Mesendoderm (in vitro differentiated cells): ENCODE measurements around the gene CTTNBP2.
A peak's percentile ranks its signal among the peaks of the same experiment; 100 is the strongest.

Source experiments
- DNase-seq: peaks from one replicate; pipeline ENCODE4 v3.0.0; 2013
- H2AK5ac ChIP-seq: 2 replicates; pipeline ENCODE4 v1.6.1; 2013; ENCODE audit warnings: low read length, inconsistent platforms
- H2BK120ac ChIP-seq: 2 replicates; pipeline ENCODE4 v1.6.1; 2013; ENCODE audit warnings: low read depth, mild to moderate bottlenecking, low read length, moderate library complexity, mixed read lengths
- H2BK15ac ChIP-seq: replicated peaks from 2 replicates; pipeline ENCODE4 v1.6.1; 2013; ENCODE audit warnings: low read depth, mild to moderate bottlenecking, moderate library complexity
- H2BK5ac ChIP-seq: 2 replicates; pipeline ENCODE4 v1.6.1; 2013; ENCODE audit warnings: low read length, inconsistent platforms
- H3K18ac ChIP-seq: 2 replicates; pipeline ENCODE4 v1.6.1; 2013; ENCODE audit warnings: mild to moderate bottlenecking, low read length, mixed read lengths
- H3K23ac ChIP-seq: one replicate; pipeline ENCODE4 v1.6.1; 2013; ENCODE audit warnings: low read length
- H3K27ac ChIP-seq: 2 replicates; pipeline ENCODE4 v1.5.1; 2013; ENCODE audit warnings: low read depth, mild to moderate bottlenecking, inconsistent platforms, low read length, moderate library complexity
- H3K27me3 ChIP-seq: 2 replicates; pipeline ENCODE4 v1.6.1; 2013; ENCODE audit warnings: low read length, control low read depth, mild to moderate bottlenecking, inconsistent platforms; ENCODE audit not compliant: insufficient read depth, poor library complexity
- H3K36me3 ChIP-seq: 2 replicates; pipeline ENCODE4 v1.6.1; 2013; ENCODE audit warnings: low read length, inconsistent platforms; ENCODE audit not compliant: control insufficient read depth, insufficient read depth
- H3K4ac ChIP-seq: one replicate; pipeline ENCODE4 v1.6.1; 2013; ENCODE audit warnings: low read depth, mild to moderate bottlenecking, low read length, moderate library complexity
- H3K4me1 ChIP-seq: 2 replicates; pipeline ENCODE4 v1.6.1; 2013; ENCODE audit warnings: low read depth, low read length, inconsistent platforms; ENCODE audit not compliant: control insufficient read depth
- H3K4me2 ChIP-seq: 2 replicates; pipeline ENCODE4 v1.6.1; 2013; ENCODE audit warnings: low read length
- H3K4me3 ChIP-seq: 2 replicates; pipeline ENCODE4 v1.5.1; 2013; ENCODE audit warnings: mild to moderate bottlenecking, low read length
- H3K56ac ChIP-seq: one replicate; pipeline ENCODE4 v1.6.1; 2013; ENCODE audit warnings: low read length
- H3K79me1 ChIP-seq: 2 replicates; pipeline ENCODE4 v1.6.1; 2013; ENCODE audit warnings: low read length, inconsistent platforms
- H3K79me2 ChIP-seq: 2 replicates; pipeline ENCODE4 v1.6.1; 2013; ENCODE audit warnings: mild to moderate bottlenecking, low read length; ENCODE audit not compliant: control insufficient read depth, insufficient read depth
- H3K9ac ChIP-seq: 2 replicates; pipeline ENCODE4 v1.6.1; 2013; ENCODE audit warnings: low read length, inconsistent platforms
- H4K5ac ChIP-seq: one replicate; pipeline ENCODE4 v1.6.1; 2013; ENCODE audit warnings: low read length
- H4K8ac ChIP-seq: one replicate; pipeline ENCODE4 v1.6.1; 2013; ENCODE audit warnings: low read depth, mild to moderate bottlenecking, control low read depth, low read length, moderate library complexity
- WGBS: extraction: QIAGEN DNeasy Blood & Tissue Kit; methylation state at CpG from one replicate; pipeline ENCODE4 v1.1.7; 2013; ENCODE audit warnings: low lambda C conversion rate, missing lambda C conversion rate; ENCODE audit not compliant: insufficient coverage; ENCODE audit errors: extremely low coverage; 5-methylcytosine and 5-hydroxymethylcytosine counted together

Gene CTTNBP2

DNA sequence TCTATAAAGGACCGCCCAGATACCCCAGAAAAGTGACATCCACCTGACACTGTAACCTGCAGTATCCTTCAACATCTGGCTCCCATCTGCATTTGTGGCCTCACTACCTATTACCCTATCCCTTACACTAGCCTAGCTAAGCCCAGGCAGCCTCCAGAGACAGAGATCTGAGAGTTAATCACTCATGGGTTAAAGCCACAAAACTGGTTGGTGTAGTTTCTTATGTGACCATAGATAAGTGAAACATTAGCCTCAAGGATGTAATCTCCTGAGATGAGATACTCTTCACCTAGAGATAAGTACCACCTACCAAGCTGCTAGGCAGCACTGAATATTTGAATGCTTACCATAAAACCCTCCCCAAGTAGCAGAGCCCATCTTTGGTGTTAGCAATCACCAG is 35.4 kb downstream of the CTTNBP2 start:
- H3K23ac ChIP-seq: no peak overlapping the region
- H3K4me3 ChIP-seq: no peak overlapping the region
- no peaks in the 10 kb centered on the region for H3K36me3 ChIP-seq
- H2BK120ac ChIP-seq: no peak overlapping the region
- H3K9ac ChIP-seq: no peak overlapping the region
- no peak overlapping the region for H2BK15ac ChIP-seq
- H3K4me2 ChIP-seq: no peak overlapping the region
- H3K79me1 ChIP-seq: no peaks in the 10 kb centered on the region
- no CpG with 5 or more reads among the region's 1 CpG for WGBS
- DNase-seq: peak; percentile 87
- no peak overlapping the region for H3K4ac ChIP-seq
- no peak overlapping the region for H3K27ac ChIP-seq
- no peak overlapping the region for H2AK5ac ChIP-seq
- no peak overlapping the region for H4K5ac ChIP-seq
- H3K79me2 ChIP-seq: no peaks in the 10 kb centered on the region
- no peak overlapping the region for H4K8ac ChIP-seq
- no peak overlapping the region for H2BK5ac ChIP-seq
- H3K27me3 ChIP-seq: no peaks in the 10 kb centered on the region
- H3K56ac ChIP-seq: no peak overlapping the region
- H3K18ac ChIP-seq: no peak overlapping the region
- no peaks in the 10 kb centered on the region for H3K4me1 ChIP-seq

DNA sequence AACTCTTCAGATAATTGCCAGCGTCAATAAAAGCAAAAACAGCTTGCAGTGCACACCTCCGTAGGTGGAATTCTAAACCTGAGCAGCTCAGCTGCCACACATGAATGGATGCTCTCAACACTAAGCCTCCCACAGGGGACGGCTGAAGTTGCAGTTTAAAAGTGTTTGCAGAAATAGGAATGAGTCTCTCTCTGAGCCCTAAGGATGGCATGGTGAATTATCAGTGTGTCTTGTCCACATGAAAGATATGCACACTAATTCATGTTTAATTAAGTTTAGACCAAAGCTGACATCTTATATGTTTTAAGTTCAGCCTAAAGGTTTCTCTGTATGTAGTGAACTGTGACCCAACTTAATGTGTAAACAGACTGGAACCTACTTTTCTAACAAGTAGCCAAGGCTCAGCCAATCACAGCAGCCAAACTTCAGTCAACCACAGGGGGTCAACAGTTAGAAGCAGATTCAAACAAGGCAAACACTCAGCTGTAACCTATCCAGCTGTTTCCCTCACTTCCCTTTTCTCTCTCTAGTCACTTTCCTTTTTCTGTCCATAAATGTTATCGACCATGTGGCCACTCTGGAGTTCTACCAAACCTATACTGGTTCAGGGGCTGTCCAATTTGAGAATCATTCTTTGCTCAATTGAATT is 38.1 kb downstream of the CTTNBP2 start:
- Histone ChIP-seq H3K27ac (no peak overlapping the region), H3K79me2 (no peaks in the 10 kb centered on the region), H3K4ac (no peak overlapping the region), H2BK5ac (no peak overlapping the region), H2BK15ac (no peak overlapping the region), H2BK120ac (no peak overlapping the region), H3K36me3 (no peaks in the 10 kb centered on the region), H2AK5ac (no peak overlapping the region), H4K5ac (no peak overlapping the region), H3K56ac (no peak overlapping the region), H3K79me1 (no peaks in the 10 kb centered on the region), H3K23ac (no peak overlapping the region), H3K4me2 (no peak overlapping the region), H4K8ac (no peak overlapping the region), H3K27me3 (no peaks in the 10 kb centered on the region), H3K4me3 (no peak overlapping the region), H3K18ac (no peak overlapping the region), H3K9ac (no peak overlapping the region), H3K4me1 (no peaks in the 10 kb centered on the region)
- no CpG with 5 or more reads among the region's 4 CpGs for WGBS
- DNase-seq: peak; percentile 46

DNA sequence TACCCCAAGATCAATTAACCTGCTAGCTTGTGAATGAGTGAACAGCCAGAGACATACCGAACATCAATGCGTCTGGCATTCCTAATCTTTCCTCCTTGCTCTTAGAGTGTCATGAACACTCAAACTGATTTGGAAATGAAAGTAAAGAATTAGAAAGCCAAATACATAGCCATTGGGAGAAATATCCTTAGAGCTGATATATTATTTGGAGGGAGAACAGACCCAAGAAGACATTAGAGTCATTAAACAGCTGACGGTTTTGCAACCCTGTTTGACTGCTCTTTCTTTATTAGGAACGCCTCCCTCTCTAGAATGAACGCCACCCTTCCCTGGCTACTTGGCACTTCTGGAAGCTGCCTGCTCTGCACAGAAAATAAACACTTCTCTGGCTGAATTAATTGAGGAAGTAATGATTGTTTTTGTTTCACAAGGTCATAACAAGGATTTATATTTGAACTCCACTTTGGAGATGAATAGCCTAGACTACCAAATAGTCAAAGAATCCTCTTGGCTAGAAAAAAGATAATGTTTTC is 42.8 kb downstream of the CTTNBP2 start:
- H3K18ac ChIP-seq: no peak overlapping the region
- no peaks in the 10 kb centered on the region for H3K36me3 ChIP-seq
- H2BK120ac ChIP-seq: no peak overlapping the region
- H3K27me3 ChIP-seq: no peaks in the 10 kb centered on the region
- H3K56ac ChIP-seq: no peak overlapping the region
- no peak overlapping the region for H4K5ac ChIP-seq
- no CpG with 5 or more reads among the region's 5 CpGs for WGBS
- no peaks in the 10 kb centered on the region for H3K79me1 ChIP-seq
- no peak overlapping the region for H3K4ac ChIP-seq
- H2BK15ac ChIP-seq: no peak overlapping the region
- H2BK5ac ChIP-seq: no peak overlapping the region
- H3K4me2 ChIP-seq: no peak overlapping the region
- no peak overlapping the region for H3K9ac ChIP-seq
- H3K27ac ChIP-seq: no peak overlapping the region
- no peaks in the 10 kb centered on the region for H3K79me2 ChIP-seq
- no peak overlapping the region for H3K4me3 ChIP-seq
- H4K8ac ChIP-seq: no peak overlapping the region
- no peak overlapping the region for H3K23ac ChIP-seq
- no peaks in the 10 kb centered on the region for H3K4me1 ChIP-seq
- no peak overlapping the region for H2AK5ac ChIP-seq
- no peak for DNase-seq

DNA sequence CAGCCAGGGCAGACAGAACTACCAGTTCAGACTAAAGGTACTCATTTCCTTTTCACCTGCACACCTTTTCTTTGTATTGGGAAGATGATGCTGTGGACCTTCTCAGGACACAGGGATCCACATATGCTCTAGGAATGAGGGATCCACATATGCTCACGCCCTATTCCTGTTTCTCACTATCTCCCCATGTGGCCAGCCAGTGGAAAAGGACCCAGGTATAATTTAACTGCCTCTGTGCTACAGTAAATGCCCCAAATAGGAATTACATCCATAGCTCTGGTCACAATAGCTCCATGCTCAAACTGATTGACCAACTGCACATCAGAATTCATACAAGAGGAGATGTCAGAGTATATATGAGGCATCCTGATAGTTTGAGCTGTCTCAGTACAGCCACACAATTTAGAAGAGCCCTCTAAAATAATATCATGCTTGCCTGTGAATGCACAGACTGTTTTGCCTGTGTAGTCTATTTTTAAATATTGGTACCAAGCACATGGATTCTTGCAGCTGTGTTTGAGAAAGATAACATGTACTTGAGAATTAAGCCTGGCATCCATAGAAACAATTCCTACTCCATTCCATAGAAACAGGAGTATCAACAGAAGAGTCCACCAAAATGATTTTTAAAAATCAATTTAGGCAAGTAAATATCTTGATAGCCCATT is 43.7 kb downstream of the CTTNBP2 start:
- no peak overlapping the region for H3K56ac ChIP-seq
- H2BK120ac ChIP-seq: no peak overlapping the region
- no peak overlapping the region for H4K5ac ChIP-seq
- H3K27ac ChIP-seq: no peak overlapping the region
- H2BK15ac ChIP-seq: no peak overlapping the region
- no peaks in the 10 kb centered on the region for H3K27me3 ChIP-seq
- no peak overlapping the region for H4K8ac ChIP-seq
- no peak overlapping the region for H2BK5ac ChIP-seq
- H2AK5ac ChIP-seq: no peak overlapping the region
- H3K4me3 ChIP-seq: no peak overlapping the region
- no peaks in the 10 kb centered on the region for H3K36me3 ChIP-seq
- no peak for DNase-seq
- no CpG with 5 or more reads among the region's 1 CpG for WGBS
- no peak overlapping the region for H3K23ac ChIP-seq
- no peak overlapping the region for H3K9ac ChIP-seq
- no peak overlapping the region for H3K4me2 ChIP-seq
- no peaks in the 10 kb centered on the region for H3K4me1 ChIP-seq
- no peak overlapping the region for H3K4ac ChIP-seq
- H3K18ac ChIP-seq: no peak overlapping the region
- H3K79me1 ChIP-seq: no peaks in the 10 kb centered on the region
- no peaks in the 10 kb centered on the region for H3K79me2 ChIP-seq

DNA sequence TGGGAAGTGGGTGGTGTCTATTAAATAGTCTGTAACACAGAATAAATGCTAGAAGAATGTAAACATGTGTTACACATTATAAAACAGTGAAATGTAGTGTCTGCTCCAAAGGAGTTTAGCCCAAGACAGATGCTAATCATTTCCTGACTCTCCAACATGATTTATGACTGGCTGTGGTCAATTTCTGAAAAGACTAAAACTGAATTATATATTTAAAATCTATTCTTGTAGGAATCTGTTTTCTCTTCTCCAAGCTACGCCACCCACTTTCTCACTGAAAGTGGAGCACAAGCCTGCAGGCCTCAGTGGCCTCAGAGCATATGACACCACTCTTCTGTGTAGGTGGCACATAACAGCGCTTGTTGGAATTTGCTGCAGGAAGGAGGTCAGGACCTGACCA is 44.4 kb downstream of the CTTNBP2 start:
- no CpG with 5 or more reads among the region's 2 CpGs for WGBS
- H3K4me2 ChIP-seq: no peak overlapping the region

More for the DNA sequence above, 44.4 kb downstream of the CTTNBP2 start:
- no peak overlapping the region for H2AK5ac ChIP-seq
- no peaks in the 10 kb centered on the region for H3K4me1 ChIP-seq
- H4K5ac ChIP-seq: no peak overlapping the region
- DNase-seq: no peak
- no peak overlapping the region for H3K56ac ChIP-seq
- H3K79me2 ChIP-seq: no peaks in the 10 kb centered on the region
- no peak overlapping the region for H3K27ac ChIP-seq
- no peak overlapping the region for H3K18ac ChIP-seq
- no peak overlapping the region for H3K4me3 ChIP-seq
- H3K4ac ChIP-seq: no peak overlapping the region
- H2BK120ac ChIP-seq: no peak overlapping the region
- H3K36me3 ChIP-seq: no peaks in the 10 kb centered on the region
- no peak overlapping the region for H2BK15ac ChIP-seq
- no peak overlapping the region for H4K8ac ChIP-seq
- no peaks in the 10 kb centered on the region for H3K79me1 ChIP-seq
- no peak overlapping the region for H3K9ac ChIP-seq
- no peak overlapping the region for H2BK5ac ChIP-seq
- no peak overlapping the region for H3K23ac ChIP-seq
- no peaks in the 10 kb centered on the region for H3K27me3 ChIP-seq
